GM23338 (cell line): ENCODE measurements around the gene CPNE5. TPM values are rescaled to one million over a fixed set of nuclear protein-coding genes. Genes with fewer than 3 reads are reported as not detected.

Experiments used
- ATAC-seq: fragments of 200-7000 bp; cut with Tn5 transposase; 3 replicates; pipeline ENCODE4 v1.9.1; 2020
- DNase-seq: peaks from one replicate; pipeline ENCODE4 v3.0.0-alpha.2; 2015; ENCODE audit warnings: low spot score
- H2AFZ ChIP-seq: fragments of 200-600 bp; sonication (generic); 2 replicates; pipeline ENCODE4 v1.8.0; 2016; ENCODE audit warnings: antibody characterized with exemption, mild to moderate bottlenecking, moderate library complexity
- H3F3A ChIP-seq: fragments of 200-600 bp; sonication (generic); replicated peaks from 2 replicates; pipeline ENCODE4 v1.8.0; 2017; ENCODE audit warnings: antibody characterized with exemption, mixed run types, low read depth
- H3K27ac ChIP-seq: fragments of 200-600 bp; sonication (generic); 2 replicates; pipeline ENCODE4 v1.6.1; 2016; ENCODE audit warnings: low read depth
- H3K27me3 ChIP-seq: fragments of 200-600 bp; sonication (generic); 2 replicates; pipeline ENCODE4 v1.8.0; 2016; ENCODE audit warnings: mild to moderate bottlenecking, mixed run types, moderate library complexity; ENCODE audit not compliant: insufficient read depth
- H3K36me3 ChIP-seq: fragments of 200-600 bp; sonication (generic); 2 replicates; pipeline ENCODE4 v1.8.0; 2016; ENCODE audit warnings: mild to moderate bottlenecking; ENCODE audit not compliant: insufficient read depth
- H3K4me1 ChIP-seq: fragments of 200-600 bp; sonication (generic); 2 replicates; pipeline ENCODE4 v1.8.0; 2016; ENCODE audit warnings: mild to moderate bottlenecking, moderate library complexity; ENCODE audit not compliant: insufficient read depth
- H3K4me2 ChIP-seq: fragments of 200-600 bp; sonication (generic); 2 replicates; pipeline ENCODE4 v1.7.1; 2017; ENCODE audit warnings: mixed run types
- H3K4me3 ChIP-seq: fragments of 200-600 bp; sonication (generic); 2 replicates; pipeline ENCODE4 v1.6.1; 2016; ENCODE audit warnings: mixed run types
- H3K79me2 ChIP-seq: fragments of 200-600 bp; sonication (generic); replicated peaks from 2 replicates; pipeline ENCODE4 v1.8.0; 2017; ENCODE audit warnings: mild to moderate bottlenecking; ENCODE audit not compliant: insufficient read depth
- H3K9me2 ChIP-seq: fragments of 200-600 bp; sonication (generic); 2 replicates; pipeline ENCODE4 v1.8.0; 2017; ENCODE audit not compliant: insufficient read depth
- H4K20me1 ChIP-seq: fragments of 200-600 bp; sonication (generic); replicated peaks from 2 replicates; pipeline ENCODE4 v1.8.0; 2017; ENCODE audit warnings: mild to moderate bottlenecking; ENCODE audit not compliant: insufficient read depth
- H3K27ac Mint-ChIP-seq: 2 replicates; pipeline ENCODE4 v1.8.0; 2020; ENCODE audit warnings: inconsistent platforms, mild to moderate bottlenecking, moderate library complexity, mixed read lengths
- H3K27me3 Mint-ChIP-seq: 3 replicates; pipeline ENCODE4 v1.8.0; 2022; ENCODE audit warnings: low read depth, mild to moderate bottlenecking, moderate library complexity, mixed read lengths, inconsistent platforms; ENCODE audit not compliant: insufficient read depth, poor library complexity
- H3K36me3 Mint-ChIP-seq: 3 replicates; pipeline ENCODE4 v1.8.0; 2021; ENCODE audit warnings: low read depth, mild to moderate bottlenecking, inconsistent platforms, moderate library complexity, mixed read lengths
- H3K4me1 Mint-ChIP-seq: 3 replicates; pipeline ENCODE4 v1.8.0; 2020; ENCODE audit warnings: mild to moderate bottlenecking, inconsistent platforms, mixed read lengths
- H3K4me3 Mint-ChIP-seq: 3 replicates; pipeline ENCODE4 v1.8.0; 2021; ENCODE audit warnings: moderate library complexity, mild to moderate bottlenecking, inconsistent platforms, mixed read lengths
- H3K9me3 Mint-ChIP-seq: 3 replicates; pipeline ENCODE4 v1.8.0; 2020; ENCODE audit warnings: moderate library complexity, mild to moderate bottlenecking, inconsistent platforms, mixed read lengths
- CTCF ChIP-seq, 2 experiments: fragments of 200-600 bp in 1 of 2; sonication (generic) in 1 of 2; conservative IDR thresholded peaks; 2 replicates each; pipeline versions ENCODE4 v1.5.1 to v1.6.1; 2016 to 2017; ENCODE audit warnings: antibody characterized with exemption in 2 of 2, low read depth in 2 of 2, mild to moderate bottlenecking in 2 of 2, moderate library complexity in 1 of 2
- EZH2 ChIP-seq: fragments of 200-600 bp; sonication (generic); IDR thresholded peaks from one replicate; pipeline ENCODE4 v1.8.0; 2017; ENCODE audit warnings: antibody characterized with exemption, mild to moderate bottlenecking, low read depth; ENCODE audit not compliant: unreplicated experiment
- ZNF462 ChIP-seq: fragments of 250-450 bp; sonication (Bioruptor Pico); IDR thresholded peaks from 2 replicates; pipeline ENCODE4 v1.5.0; 2020; ENCODE audit warnings: mild to moderate bottlenecking, moderate library complexity
- polyA plus RNA-seq: library from polyadenylated mRNA; unstranded; fragments of >200 nt; fragmentation: Nextera tagmentation; extraction: Ambion mirVana; gene quantifications from 2 replicates; pipeline ENCODE4 v1.2.1, GENCODE V29; 2016
- total RNA-seq: library from RNA; depleted of rRNA; stranded (reverse); fragments of >200 nt; shearing (Covaris generic); gene quantifications from 2 replicates; pipeline ENCODE4 v1.2.3, GENCODE V29; 2014

The CPNE5 gene
- total and polyA plus RNA-seq, 2 experiments from 2014 or later, result 0.14 to 0.42 TPM

- Mint-ChIP-seq H3K9me3 (no peaks in the 10 kb centered on the region), H3K36me3 (no peaks in the 10 kb centered on the region), H3K4me3 (peak overlapping the region; percentile 85), H3K27me3 (peaks cover 61% of the 10 kb centered on the region), H3K27ac (no peak overlapping the region), H3K4me1 (peaks cover 21% of the 10 kb centered on the region)
- peak; percentile 65 for DNase-seq
- H4K20me1 ChIP-seq, result no peaks in the 10 kb centered on the region
- TF ChIP-seq CTCF (conservative IDR thresholded peaks at IDR 0.05; ENCODE audit: low read depth in 2 of 2) (peak; percentile 16 to 30; a peak in 2 of 4 replicates), EZH2 (peak; percentile 18), ZNF462 (CRISPR knock-in tag) (no peak)
- ATAC-seq, result peak; percentile 37
- H3K36me3 ChIP-seq, result no peaks in the 10 kb centered on the region; the same call in 1 of the 2 replicates
- H3K27me3 ChIP-seq, result peaks cover 70% of the 10 kb centered on the region
- peak overlapping the region; percentile 93 for H2AFZ ChIP-seq
- H3K4me1 ChIP-seq, result peaks cover 7% of the 10 kb centered on the region
- no peak overlapping the region for H3K27ac ChIP-seq
- no peaks in the 10 kb centered on the region for H3K79me2 ChIP-seq
- no peaks in the 10 kb centered on the region for H3K9me2 ChIP-seq
- H3K4me2 ChIP-seq, result peak overlapping the region; percentile 92
- peak overlapping the region; percentile 81 for H3K4me3 ChIP-seq
- no peaks in the 10 kb centered on the region for H3F3A ChIP-seq
These were observed 646 bp upstream of the CPNE5 start for GRCh38 chr6:36839749-36840431.
